GM12878 (cell line): ENCODE measurements around the gene HORMAD2. TPM values are rescaled to one million over a fixed set of nuclear protein-coding genes. Genes with fewer than 3 reads are reported as not detected.

ENCODE experiments used
- ATAC-seq: fragments of 200-7000 bp; cut with Tn5 transposase; 3 replicates; pipeline ENCODE4 v1.9.1; 2020; ENCODE audit warnings: mild to moderate bottlenecking, moderate library complexity
- BruUV-seq: library from RNA; stranded (reverse); fragments of 400-500 nt; replicated peaks from 2 replicates; lab custom pipeline; 2021; lab: Mats Ljungman, UMichigan
- CTCF ChIA-PET: fragments of 300-600 bp; sonication (Branson Sonifier 250); formaldehyde crosslinking; extraction: SDS; loops from one replicate; lab custom pipeline; 2021; ENCODE audit warnings: inconsistent platforms; lab: Yijun Ruan, JAX
- POLR2A ChIA-PET: fragments of 350-600 bp; formaldehyde crosslinking; extraction: SDS; loops from one replicate; lab custom pipeline; 2021; ENCODE audit warnings: inconsistent platforms; lab: Charles Lee
- RAD21 ChIA-PET: fragments of 300-600 bp; sonication (Branson Sonifier 250); formaldehyde crosslinking; loops from one replicate; lab custom pipeline; 2023; ENCODE audit warnings: antibody characterized with exemption; ENCODE audit not compliant: unreplicated experiment; lab: Charles Lee
- SMC1A ChIA-PET: fragments of 300-600 bp; sonication (Branson Sonifier 250); formaldehyde crosslinking; loops from one replicate; lab custom pipeline; 2023; ENCODE audit not compliant: unreplicated experiment, uncharacterized antibody; lab: Charles Lee
- DNase-seq: peaks from one replicate; pipeline ENCODE4 v3.0.0-alpha.2; 2011; ENCODE audit warnings: low read depth, low spot score
- FAIRE-seq: peaks from 3 replicates; lab custom pipeline; 2011; peaks lifted over from hg19 to GRCh38; lab: Jason Lieb, UNC
- H2AFZ ChIP-seq: 2 replicates; pipeline ENCODE4 v1.6.0; 2011; ENCODE audit warnings: low read depth, low read length, control low read depth; ENCODE audit not compliant: control insufficient read depth
- H3K27ac ChIP-seq: 2 replicates; pipeline ENCODE4 v1.5.1; 2011; ENCODE audit warnings: control low read depth; ENCODE audit not compliant: control insufficient read depth, insufficient read depth
- H3K27me3 ChIP-seq, 2 experiments: replicated peaks in 1 of 2; 2 replicates each; pipeline versions ENCODE4 v1.6.0 to v1.6.1; 2011; ENCODE audit warnings: low read length in 1 of 2; ENCODE audit not compliant: control insufficient read depth in 2 of 2, insufficient read depth in 2 of 2
- H3K36me3 ChIP-seq, 2 experiments: 2 replicates each; pipeline ENCODE4 v1.5.1; 2011; ENCODE audit warnings: low read length in 1 of 2; ENCODE audit not compliant: control insufficient read depth in 2 of 2, insufficient read depth in 2 of 2
- H3K4me1 ChIP-seq: 2 replicates; pipeline ENCODE4 v1.6.1; 2011; ENCODE audit warnings: mild to moderate bottlenecking, low read length, moderate library complexity, mixed read lengths; ENCODE audit not compliant: control insufficient read depth, insufficient read depth
- H3K4me2 ChIP-seq: 2 replicates; pipeline ENCODE4 v1.6.0; 2011; ENCODE audit warnings: control low read depth; ENCODE audit not compliant: control insufficient read depth, insufficient read depth
- H3K4me3 ChIP-seq: fragments of 200-600 bp; sonication (generic); 2 replicates; pipeline ENCODE4 v1.5.1; 2016
- H3K79me2 ChIP-seq: 2 replicates; pipeline ENCODE4 v1.6.0; 2011; ENCODE audit warnings: low read length; ENCODE audit not compliant: control insufficient read depth, insufficient read depth
- H3K9ac ChIP-seq: 2 replicates; pipeline ENCODE4 v1.8.0; 2011; ENCODE audit warnings: low read length, control low read depth, mixed read lengths; ENCODE audit not compliant: control insufficient read depth, insufficient read depth
- H3K9me3 ChIP-seq: replicated peaks from 3 replicates; pipeline ENCODE4 v1.5.1; 2011; ENCODE audit warnings: mild to moderate bottlenecking, low read length; ENCODE audit not compliant: control insufficient read depth, insufficient read depth
- H4K20me1 ChIP-seq: 2 replicates; pipeline ENCODE4 v1.6.0; 2011; ENCODE audit not compliant: control insufficient read depth, insufficient read depth
- BACH1 ChIP-seq: fragments of 450-650 bp; IDR thresholded peaks from 2 replicates; pipeline ENCODE4 v1.6.1; 2017; ENCODE audit warnings: mild to moderate bottlenecking, borderline replicate concordance
- GABPA ChIP-seq: IDR thresholded peaks from 2 replicates; pipeline ENCODE4 v1.6.1; 2014; ENCODE audit warnings: antibody characterized with exemption, low read depth, mild to moderate bottlenecking, inconsistent platforms
- IKZF1 ChIP-seq: fragments of 450-650 bp; conservative IDR thresholded peaks from 2 replicates; pipeline ENCODE4 v1.6.1; 2017; ENCODE audit warnings: antibody characterized with exemption, mild to moderate bottlenecking
- IKZF2 ChIP-seq, 2 experiments: fragments of 450-650 bp; IDR thresholded peaks; 2 replicates each; pipeline ENCODE4 v1.6.1; 2017; ENCODE audit warnings: mild to moderate bottlenecking in 2 of 2, moderate library complexity in 2 of 2
- MXI1 ChIP-seq: fragments of 150-350 bp; IDR thresholded peaks from 2 replicates; pipeline ENCODE4 v1.6.1; 2011; ENCODE audit warnings: low read depth, mild to moderate bottlenecking, inconsistent platforms, low read length, improper control_type of control experiment
- MYB ChIP-seq: fragments of 150-350 bp; IDR thresholded peaks from 2 replicates; pipeline ENCODE4 v1.6.1; 2014; ENCODE audit warnings: mild to moderate bottlenecking, low read depth, low read length, borderline replicate concordance
- NFYB ChIP-seq: IDR thresholded peaks from 2 replicates; pipeline ENCODE4 v1.6.1; 2011; ENCODE audit warnings: low read depth, mild to moderate bottlenecking, low read length, improper control_type of control experiment, moderate library complexity; ENCODE audit not compliant: insufficient read depth
- WGBS: methylation state at CpG from one replicate; pipeline ENCODE4 v1.1.6; 2016; ENCODE audit warnings: low lambda C conversion rate; ENCODE audit not compliant: insufficient replicate concordance, insufficient coverage; ENCODE audit errors: missing lambda C conversion rate; 5-methylcytosine and 5-hydroxymethylcytosine counted together
- in situ Hi-C: fragments of 300-500 bp; cut with MboI; formaldehyde crosslinking; loops from 9 replicates; pipeline ENCODE4 v1.14.3; 2018; ENCODE audit warnings: mixed read lengths
- intact Hi-C: fragments of 100-400 bp; cut with micrococcal nuclease; formaldehyde crosslinking; loops from one replicate; pipeline ENCODE4 v1.14.2; 2022; ENCODE audit not compliant: unreplicated experiment
- polyA plus RNA-seq, 11 experiments: library from polyadenylated mRNA; depleted of rRNA in 4 of 11; unstranded in 6 of 11; stranded (reverse) in 5 of 11; fragments of >200 nt; fragmentation: Nextera tagmentation in 4 of 11; fragmentation: Illumina TruSeq in 1 of 11; extraction: Ambion mirVana in 4 of 11; extraction: Trizol in 1 of 11; gene quantifications; 1 replicate in 1 of 11; 2 replicates in 10 of 11; pipeline versions ENCODE4 v1.2.1 to v1.2.3, GENCODE V29; 2011 to 2016; ENCODE audit warnings: inconsistent platforms in 2 of 11, missing spikeins in 2 of 11, low read depth in 1 of 11
- total RNA-seq, 4 experiments: library from RNA; depleted of rRNA in 3 of 4; stranded (reverse); fragments of >200 nt in 3 of 4; fragmentation: Illumina TruSeq in 1 of 4; extraction: Trizol in 1 of 4; gene quantifications; 2 replicates each; pipeline versions ENCODE4 v1.2.1 to v1.2.3, GENCODE V29; 2013 to 2021
- TF ChIP-seq, protein P1 (sequence below): IDR thresholded peaks from 2 replicates; pipeline ENCODE4 v1.6.1; 2012; ENCODE audit warnings: low read depth, low read length, improper control_type of control experiment
- TF ChIP-seq, protein P2 (sequence below): fragments of 450-650 bp; IDR thresholded peaks from 2 replicates; pipeline ENCODE4 v1.6.1; 2016; ENCODE audit warnings: mild to moderate bottlenecking, moderate library complexity, borderline replicate concordance
- TF ChIP-seq, protein P3 (sequence below): IDR thresholded peaks from 2 replicates; pipeline ENCODE4 v1.6.1; 2011; ENCODE audit warnings: mild to moderate bottlenecking, low read depth, low read length, moderate library complexity; ENCODE audit not compliant: insufficient replicate concordance
- TF ChIP-seq, protein P4 (sequence below): fragments of 450-650 bp; formaldehyde crosslinking; IDR thresholded peaks from 2 replicates; pipeline ENCODE4 v1.4.0; 2020; ENCODE audit warnings: mild to moderate bottlenecking, moderate library complexity

Gene HORMAD2
- total and polyA plus RNA-seq, 10 of the 15 experiments (the other 5 are each of a cell fraction or from before 2014, with no cell fraction given): 0.07 to 0.13 TPM; not detected in 8

DNA sequence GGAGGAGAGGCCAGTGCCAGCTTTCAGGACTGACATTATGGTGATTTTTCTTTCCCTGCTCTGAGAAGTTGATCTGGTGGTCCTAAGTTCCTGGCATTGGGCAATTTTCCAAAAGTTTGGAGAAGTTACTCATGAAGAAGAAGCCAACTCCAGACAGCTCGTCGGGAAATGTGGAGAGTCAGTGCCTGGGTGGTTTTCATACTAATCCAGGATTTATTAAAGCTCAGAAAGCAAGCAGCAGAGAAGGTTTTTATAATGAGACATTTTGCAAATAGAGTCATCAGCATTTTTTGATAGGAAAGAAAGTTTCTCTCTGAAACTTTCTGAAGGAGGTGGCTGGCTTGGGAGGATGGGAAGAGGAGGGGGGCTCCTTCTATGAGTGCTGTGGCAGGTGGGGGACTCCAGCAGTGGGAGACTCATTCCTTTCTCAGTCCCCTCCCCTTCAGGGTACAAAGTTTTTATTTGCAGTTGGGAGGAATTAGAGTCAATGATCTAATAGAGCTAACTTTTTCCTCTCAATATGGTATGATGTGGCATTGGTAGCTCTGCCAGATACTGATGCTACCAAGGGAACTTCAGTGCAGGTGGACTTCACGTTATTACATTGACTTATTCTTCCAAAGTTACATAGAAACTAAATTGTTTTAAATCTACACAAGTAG is 110.9 kb downstream of the HORMAD2 start (continued):
- TF ChIP-seq MYB: no peak
- TF ChIP-seq MXI1: no peak
- TF ChIP-seq, protein P1, sequence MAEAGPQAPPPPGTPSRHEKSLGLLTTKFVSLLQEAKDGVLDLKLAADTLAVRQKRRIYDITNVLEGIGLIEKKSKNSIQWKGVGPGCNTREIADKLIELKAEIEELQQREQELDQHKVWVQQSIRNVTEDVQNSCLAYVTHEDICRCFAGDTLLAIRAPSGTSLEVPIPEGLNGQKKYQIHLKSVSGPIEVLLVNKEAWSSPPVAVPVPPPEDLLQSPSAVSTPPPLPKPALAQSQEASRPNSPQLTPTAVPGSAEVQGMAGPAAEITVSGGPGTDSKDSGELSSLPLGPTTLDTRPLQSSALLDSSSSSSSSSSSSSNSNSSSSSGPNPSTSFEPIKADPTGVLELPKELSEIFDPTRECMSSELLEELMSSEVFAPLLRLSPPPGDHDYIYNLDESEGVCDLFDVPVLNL: no peak

DNA sequence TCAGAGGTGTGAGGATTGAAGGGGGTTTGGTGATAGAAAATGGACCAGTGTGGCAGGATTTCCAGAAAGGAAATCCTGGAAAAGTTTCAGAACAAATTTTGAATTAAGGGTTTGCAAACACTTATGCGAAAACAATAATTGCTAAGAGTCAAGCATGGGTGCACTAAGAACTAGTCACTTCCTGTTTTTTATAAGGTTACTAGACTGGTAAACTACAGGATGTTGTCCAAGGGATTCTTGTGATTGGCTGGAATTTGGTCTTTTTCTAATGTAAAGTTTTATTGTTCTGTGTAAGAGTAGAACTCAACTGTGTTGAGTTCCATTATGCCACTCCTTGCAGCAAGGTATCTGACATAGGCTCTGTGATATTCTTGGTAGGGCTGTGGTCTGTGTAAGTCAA is 112.2 kb downstream of the HORMAD2 start:
- POLR2A ChIA-PET: interaction anchor here (0.6 kb wide), 1 partner anchor 1061 kb away, joined by 3 read pairs; no protein-coding TSS in a partner anchor
- no TSS peak for BruUV-seq
- DNase-seq (no peak), FAIRE-seq (no peak), ATAC-seq (peak; percentile 48)
- no peaks in the 10 kb centered on the region for H3K79me2 ChIP-seq
- CTCF ChIA-PET: no interaction called here
- peaks cover 14% of the 10 kb centered on the region for H3K4me1 ChIP-seq
- H3K4me3 ChIP-seq: no peak overlapping the region
- H3K36me3 ChIP-seq: no peaks in the 10 kb centered on the region
- in situ Hi-C loops: no loop called here
- no peak overlapping the region for H2AFZ ChIP-seq
- no peaks in the 10 kb centered on the region for H3K27me3 ChIP-seq
- H3K27ac ChIP-seq: no peak overlapping the region
- no peak overlapping the region for H3K4me2 ChIP-seq
- SMC1A ChIA-PET: interaction anchor here (1.4 to 2.2 kb wide), 2 partner anchors 9 to 11 kb away, joined by 4 to 9 read pairs; no protein-coding TSS in a partner anchor
- no peaks in the 10 kb centered on the region for H4K20me1 ChIP-seq
- intact Hi-C loops: no loop called here
- RAD21 ChIA-PET: no interaction called here
- H3K9ac ChIP-seq: no peak overlapping the region
- H3K9me3 ChIP-seq: no peaks in the 10 kb centered on the region
- 57% methylated on average over 1 of the region's 1 CpG for WGBS
- TF ChIP-seq, protein P2, sequence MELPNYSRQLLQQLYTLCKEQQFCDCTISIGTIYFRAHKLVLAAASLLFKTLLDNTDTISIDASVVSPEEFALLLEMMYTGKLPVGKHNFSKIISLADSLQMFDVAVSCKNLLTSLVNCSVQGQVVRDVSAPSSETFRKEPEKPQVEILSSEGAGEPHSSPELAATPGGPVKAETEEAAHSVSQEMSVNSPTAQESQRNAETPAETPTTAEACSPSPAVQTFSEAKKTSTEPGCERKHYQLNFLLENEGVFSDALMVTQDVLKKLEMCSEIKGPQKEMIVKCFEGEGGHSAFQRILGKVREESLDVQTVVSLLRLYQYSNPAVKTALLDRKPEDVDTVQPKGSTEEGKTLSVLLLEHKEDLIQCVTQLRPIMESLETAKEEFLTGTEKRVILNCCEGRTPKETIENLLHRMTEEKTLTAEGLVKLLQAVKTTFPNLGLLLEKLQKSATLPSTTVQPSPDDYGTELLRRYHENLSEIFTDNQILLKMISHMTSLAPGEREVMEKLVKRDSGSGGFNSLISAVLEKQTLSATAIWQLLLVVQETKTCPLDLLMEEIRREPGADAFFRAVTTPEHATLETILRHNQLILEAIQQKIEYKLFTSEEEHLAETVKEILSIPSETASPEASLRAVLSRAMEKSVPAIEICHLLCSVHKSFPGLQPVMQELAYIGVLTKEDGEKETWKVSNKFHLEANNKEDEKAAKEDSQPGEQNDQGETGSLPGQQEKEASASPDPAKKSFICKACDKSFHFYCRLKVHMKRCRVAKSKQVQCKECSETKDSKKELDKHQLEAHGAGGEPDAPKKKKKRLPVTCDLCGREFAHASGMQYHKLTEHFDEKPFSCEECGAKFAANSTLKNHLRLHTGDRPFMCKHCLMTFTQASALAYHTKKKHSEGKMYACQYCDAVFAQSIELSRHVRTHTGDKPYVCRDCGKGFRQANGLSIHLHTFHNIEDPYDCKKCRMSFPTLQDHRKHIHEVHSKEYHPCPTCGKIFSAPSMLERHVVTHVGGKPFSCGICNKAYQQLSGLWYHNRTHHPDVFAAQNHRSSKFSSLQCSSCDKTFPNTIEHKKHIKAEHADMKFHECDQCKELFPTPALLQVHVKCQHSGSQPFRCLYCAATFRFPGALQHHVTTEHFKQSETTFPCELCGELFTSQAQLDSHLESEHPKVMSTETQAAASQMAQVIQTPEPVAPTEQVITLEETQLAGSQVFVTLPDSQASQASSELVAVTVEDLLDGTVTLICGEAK: peak; percentile 40; the same call in 1 of the 2 replicates
- no peak for TF ChIP-seq GABPA
- TF ChIP-seq, protein P3, sequence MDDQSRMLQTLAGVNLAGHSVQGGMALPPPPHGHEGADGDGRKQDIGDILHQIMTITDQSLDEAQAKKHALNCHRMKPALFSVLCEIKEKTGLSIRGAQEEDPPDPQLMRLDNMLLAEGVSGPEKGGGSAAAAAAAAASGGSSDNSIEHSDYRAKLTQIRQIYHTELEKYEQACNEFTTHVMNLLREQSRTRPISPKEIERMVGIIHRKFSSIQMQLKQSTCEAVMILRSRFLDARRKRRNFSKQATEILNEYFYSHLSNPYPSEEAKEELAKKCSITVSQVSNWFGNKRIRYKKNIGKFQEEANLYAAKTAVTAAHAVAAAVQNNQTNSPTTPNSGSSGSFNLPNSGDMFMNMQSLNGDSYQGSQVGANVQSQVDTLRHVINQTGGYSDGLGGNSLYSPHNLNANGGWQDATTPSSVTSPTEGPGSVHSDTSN: no peak
- TF ChIP-seq IKZF2 (IDR thresholded peaks at IDR 0.05): peak; percentile 30 to 44; a peak in 3 of 4 replicates
- TF ChIP-seq BACH1: no peak
- TF ChIP-seq, protein P4, sequence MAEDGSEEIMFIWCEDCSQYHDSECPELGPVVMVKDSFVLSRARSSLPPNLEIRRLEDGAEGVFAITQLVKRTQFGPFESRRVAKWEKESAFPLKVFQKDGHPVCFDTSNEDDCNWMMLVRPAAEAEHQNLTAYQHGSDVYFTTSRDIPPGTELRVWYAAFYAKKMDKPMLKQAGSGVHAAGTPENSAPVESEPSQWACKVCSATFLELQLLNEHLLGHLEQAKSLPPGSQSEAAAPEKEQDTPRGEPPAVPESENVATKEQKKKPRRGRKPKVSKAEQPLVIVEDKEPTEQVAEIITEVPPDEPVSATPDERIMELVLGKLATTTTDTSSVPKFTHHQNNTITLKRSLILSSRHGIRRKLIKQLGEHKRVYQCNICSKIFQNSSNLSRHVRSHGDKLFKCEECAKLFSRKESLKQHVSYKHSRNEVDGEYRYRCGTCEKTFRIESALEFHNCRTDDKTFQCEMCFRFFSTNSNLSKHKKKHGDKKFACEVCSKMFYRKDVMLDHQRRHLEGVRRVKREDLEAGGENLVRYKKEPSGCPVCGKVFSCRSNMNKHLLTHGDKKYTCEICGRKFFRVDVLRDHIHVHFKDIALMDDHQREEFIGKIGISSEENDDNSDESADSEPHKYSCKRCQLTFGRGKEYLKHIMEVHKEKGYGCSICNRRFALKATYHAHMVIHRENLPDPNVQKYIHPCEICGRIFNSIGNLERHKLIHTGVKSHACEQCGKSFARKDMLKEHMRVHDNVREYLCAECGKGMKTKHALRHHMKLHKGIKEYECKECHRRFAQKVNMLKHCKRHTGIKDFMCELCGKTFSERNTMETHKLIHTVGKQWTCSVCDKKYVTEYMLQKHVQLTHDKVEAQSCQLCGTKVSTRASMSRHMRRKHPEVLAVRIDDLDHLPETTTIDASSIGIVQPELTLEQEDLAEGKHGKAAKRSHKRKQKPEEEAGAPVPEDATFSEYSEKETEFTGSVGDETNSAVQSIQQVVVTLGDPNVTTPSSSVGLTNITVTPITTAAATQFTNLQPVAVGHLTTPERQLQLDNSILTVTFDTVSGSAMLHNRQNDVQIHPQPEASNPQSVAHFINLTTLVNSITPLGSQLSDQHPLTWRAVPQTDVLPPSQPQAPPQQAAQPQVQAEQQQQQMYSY (CRISPR knock-in tag): no peak
- peak; percentile 27; the same call in 1 of the 2 replicates for TF ChIP-seq IKZF1
- peak; percentile 32; the same call in 1 of the 2 replicates for TF ChIP-seq NFYB
